Measurements from ENCODE around the gene PODXL2.

Gene PODXL2

GRCh38 chr3:127606086-127606805 lies 22.7 kb upstream of the PODXL2 start:
- DNase-seq (ENCODE audit: low spot score), result no peak

GRCh38 chr3:127606981-127607595 lies 21.9 kb upstream of the PODXL2 start:
- no peak for DNase-seq (ENCODE audit: low spot score)

- DNase-seq (ENCODE audit: low spot score), result no peak
Measured at GRCh38 chr3:127607675-127608361, 21.2 kb upstream of the PODXL2 start.

GRCh38 chr3:127608362-127608718 lies 20.6 kb upstream of the PODXL2 start:
- no peak for DNase-seq (ENCODE audit: low spot score)

GRCh38 chr3:127610105-127610504 lies 18.9 kb upstream of the PODXL2 start:
- no peak for DNase-seq (ENCODE audit: low spot score)

- DNase-seq (ENCODE audit: low spot score), result no peak
Measured at GRCh38 chr3:127611251-127611650, 17.7 kb upstream of the PODXL2 start.

GRCh38 chr3:127612966-127613365 lies 16.0 kb upstream of the PODXL2 start:
- DNase-seq (ENCODE audit: low spot score), result no peak

- DNase-seq (ENCODE audit: low spot score), result no peak
Measured at GRCh38 chr3:127613406-127613805, 15.6 kb upstream of the PODXL2 start.

- DNase-seq (ENCODE audit: low spot score), result peak; percentile 32
Measured at GRCh38 chr3:127614928-127615589, 13.9 kb upstream of the PODXL2 start.

GRCh38 chr3:127615631-127616305 lies 13.2 kb upstream of the PODXL2 start:
- DNase-seq (ENCODE audit: low spot score), result peak; percentile 44

GRCh38 chr3:127616836-127617605 lies 12.0 kb upstream of the PODXL2 start:
- DNase-seq (ENCODE audit: low spot score), result no peak

- no peak for DNase-seq (ENCODE audit: low spot score)
Measured at GRCh38 chr3:127618891-127619290, 10.1 kb upstream of the PODXL2 start.

GRCh38 chr3:127620637-127621375 lies 8.2 kb upstream of the PODXL2 start:
- no peak for DNase-seq (ENCODE audit: low spot score)

GRCh38 chr3:127622031-127622430 lies 7.0 kb upstream of the PODXL2 start:
- DNase-seq (ENCODE audit: low spot score), result no peak

- DNase-seq (ENCODE audit: low spot score), result no peak
Measured at GRCh38 chr3:127622772-127623576, 6.0 kb upstream of the PODXL2 start.

- no peak for DNase-seq (ENCODE audit: low spot score)
Measured at GRCh38 chr3:127624063-127624462, 4.9 kb upstream of the PODXL2 start.

- DNase-seq (ENCODE audit: low spot score), result no peak
Measured at GRCh38 chr3:127625821-127626220, 3.2 kb upstream of the PODXL2 start.

GRCh38 chr3:127628426-127628787 lies 578 bp upstream of the PODXL2 start:
- no peak for DNase-seq (ENCODE audit: low spot score)

GRCh38 chr3:127629467-127630403 lies 750 bp downstream of the PODXL2 start:
- no peak for DNase-seq (ENCODE audit: low spot score)
